Medulla oblongata (tissue), 1 donor: ENCODE data around the gene TMEM266.

Experiments used
- DNase-seq: peaks from one replicate; pipeline ENCODE4 v3.0.0-alpha.2; 2015; ENCODE audit errors: extremely low spot score

Gene TMEM266

GRCh38 chr15:76161153-76162035, 101.6 kb downstream of the TMEM266 start:
- no peak for DNase-seq

- DNase-seq = no peak
These were observed 102.2 kb downstream of the TMEM266 start for GRCh38 chr15:76162036-76162398.

- DNase-seq = no peak
These were observed 103.1 kb downstream of the TMEM266 start for GRCh38 chr15:76162784-76163456.

- no peak for DNase-seq
These were observed 103.9 kb downstream of the TMEM266 start for GRCh38 chr15:76163457-76164295.

- DNase-seq = no peak
These were observed 104.8 kb downstream of the TMEM266 start for GRCh38 chr15:76164602-76165001.

- DNase-seq = no peak
These were observed 106.2 kb downstream of the TMEM266 start for GRCh38 chr15:76165951-76166350.

- no peak for DNase-seq
These were observed 108.6 kb downstream of the TMEM266 start for GRCh38 chr15:76168237-76168984.

- DNase-seq = no peak
These were observed 109.2 kb downstream of the TMEM266 start for GRCh38 chr15:76169018-76169417.

- no peak for DNase-seq
These were observed 110.4 kb downstream of the TMEM266 start for GRCh38 chr15:76169911-76170800.

- no peak for DNase-seq
These were observed 113.0 kb downstream of the TMEM266 start for GRCh38 chr15:76172782-76173181.

- no peak for DNase-seq
These were observed 113.6 kb downstream of the TMEM266 start for GRCh38 chr15:76173317-76173834.

- DNase-seq = no peak
These were observed 114.9 kb downstream of the TMEM266 start for GRCh38 chr15:76174654-76175053.

GRCh38 chr15:76175442-76175841, 115.7 kb downstream of the TMEM266 start:
- DNase-seq = no peak

- DNase-seq = no peak
These were observed 116.3 kb downstream of the TMEM266 start for GRCh38 chr15:76176059-76176458.

GRCh38 chr15:76176487-76177085, 116.8 kb downstream of the TMEM266 start:
- DNase-seq = no peak

GRCh38 chr15:76177491-76178040, 117.8 kb downstream of the TMEM266 start:
- no peak for DNase-seq

- no peak for DNase-seq
These were observed 118.7 kb downstream of the TMEM266 start for GRCh38 chr15:76178296-76179000.

GRCh38 chr15:76179023-76179422, 119.2 kb downstream of the TMEM266 start:
- DNase-seq = no peak

GRCh38 chr15:76180321-76180720, 120.5 kb downstream of the TMEM266 start:
- no peak for DNase-seq
